CD4-positive, CD25-positive, alpha-beta regulatory T cell (primary cell): ENCODE results near the gene SEC23A. TPM values are rescaled to one million over a fixed set of nuclear protein-coding genes. Genes with fewer than 3 reads are reported as not detected.
"Not testable (repeated sequence)": the region's sequence is repeated elsewhere in the genome, so short reads cannot be mapped to it uniquely, and the experiment has no call there.

Experiments
- ATAC-seq, 2 donors: fragments of 150-1000 bp; cut with Tn5 transposase; one replicate each; pipeline ENCODE4 v1.10.0; 2021; ENCODE audit warnings: low read depth in 2 of 2, moderate number of reproducible peaks in 2 of 2, moderate library complexity in 1 of 2
- DNase-seq, 3 donors: peaks; one replicate each; pipeline versions ENCODE4 v3.0.0 to v3.0.0-alpha.2; 2012 to 2022; ENCODE audit warnings: mixed read lengths in 1 of 3
- H3K27ac ChIP-seq: one replicate; pipeline ENCODE4 v1.7.0; 2013; ENCODE audit warnings: mild to moderate bottlenecking, low read length; ENCODE audit not compliant: insufficient read depth, poor library complexity, severe bottlenecking
- H3K27me3 ChIP-seq: one replicate; pipeline ENCODE4 v1.7.0; 2013; ENCODE audit warnings: low read length; ENCODE audit not compliant: control insufficient read depth, insufficient read depth
- H3K36me3 ChIP-seq: one replicate; pipeline ENCODE4 v1.7.0; 2013; ENCODE audit warnings: mild to moderate bottlenecking, low read length, moderate library complexity; ENCODE audit not compliant: control insufficient read depth, insufficient read depth
- H3K4me1 ChIP-seq: 2 replicates; pipeline ENCODE4 v1.7.0; 2013; ENCODE audit warnings: mild to moderate bottlenecking, low read length; ENCODE audit not compliant: insufficient read depth, control insufficient read depth, poor library complexity, severe bottlenecking
- H3K4me3 ChIP-seq: one replicate; pipeline ENCODE4 v1.7.0; 2013; ENCODE audit warnings: low read depth, mild to moderate bottlenecking, low read length, moderate library complexity
- H3K9me3 ChIP-seq, 2 experiments: 1 replicate in 1 of 2; 2 replicates in 1 of 2; pipeline ENCODE4 v1.7.0; 2013; ENCODE audit warnings: low read length in 2 of 2, mild to moderate bottlenecking in 1 of 2, moderate library complexity in 1 of 2; ENCODE audit not compliant: control insufficient read depth in 2 of 2
- H3K27ac Mint-ChIP-seq, 3 donors: one replicate each; pipeline ENCODE4 v1.8.0; 2020 to 2022; ENCODE audit warnings: mild to moderate bottlenecking in 3 of 3, mixed read lengths in 3 of 3, moderate library complexity in 2 of 3
- H3K27me3 Mint-ChIP-seq: one replicate; pipeline ENCODE4 v1.8.0; 2022; ENCODE audit warnings: mild to moderate bottlenecking, mixed read lengths
- H3K36me3 Mint-ChIP-seq: one replicate; pipeline ENCODE4 v1.8.0; 2020; ENCODE audit warnings: mixed read lengths
- H3K4me1 Mint-ChIP-seq, 4 donors: one replicate each; pipeline ENCODE4 v1.8.0; 2020 to 2022; ENCODE audit warnings: mixed read lengths in 4 of 4, mild to moderate bottlenecking in 1 of 4
- H3K4me3 Mint-ChIP-seq, 4 donors: one replicate each; pipeline ENCODE4 v1.8.0; 2020 to 2022; ENCODE audit warnings: mild to moderate bottlenecking in 4 of 4, mixed read lengths in 4 of 4, moderate library complexity in 3 of 4
- H3K9me3 Mint-ChIP-seq, 7 donors: one replicate each; pipeline ENCODE4 v1.8.0; 2020 to 2022; ENCODE audit warnings: mixed read lengths in 7 of 7, mild to moderate bottlenecking in 3 of 7, moderate library complexity in 2 of 7
- polyA plus RNA-seq, 4 donors: library from polyadenylated mRNA; unstranded; fragments of 300-500 nt; fragmentation: Illumina TruSeq; gene quantifications; one replicate each; pipeline ENCODE4 v1.2.3, GENCODE V29; 2021
- total RNA-seq: library from RNA; stranded (reverse); gene quantifications from one replicate; pipeline ENCODE4 v1.2.3, GENCODE V29; 2022

SEC23A gene
- total RNA-seq (64.5 TPM), polyA plus RNA-seq (10 to 100 TPM; 29.5 to 60.3 (median 37.7) TPM)

DNA sequence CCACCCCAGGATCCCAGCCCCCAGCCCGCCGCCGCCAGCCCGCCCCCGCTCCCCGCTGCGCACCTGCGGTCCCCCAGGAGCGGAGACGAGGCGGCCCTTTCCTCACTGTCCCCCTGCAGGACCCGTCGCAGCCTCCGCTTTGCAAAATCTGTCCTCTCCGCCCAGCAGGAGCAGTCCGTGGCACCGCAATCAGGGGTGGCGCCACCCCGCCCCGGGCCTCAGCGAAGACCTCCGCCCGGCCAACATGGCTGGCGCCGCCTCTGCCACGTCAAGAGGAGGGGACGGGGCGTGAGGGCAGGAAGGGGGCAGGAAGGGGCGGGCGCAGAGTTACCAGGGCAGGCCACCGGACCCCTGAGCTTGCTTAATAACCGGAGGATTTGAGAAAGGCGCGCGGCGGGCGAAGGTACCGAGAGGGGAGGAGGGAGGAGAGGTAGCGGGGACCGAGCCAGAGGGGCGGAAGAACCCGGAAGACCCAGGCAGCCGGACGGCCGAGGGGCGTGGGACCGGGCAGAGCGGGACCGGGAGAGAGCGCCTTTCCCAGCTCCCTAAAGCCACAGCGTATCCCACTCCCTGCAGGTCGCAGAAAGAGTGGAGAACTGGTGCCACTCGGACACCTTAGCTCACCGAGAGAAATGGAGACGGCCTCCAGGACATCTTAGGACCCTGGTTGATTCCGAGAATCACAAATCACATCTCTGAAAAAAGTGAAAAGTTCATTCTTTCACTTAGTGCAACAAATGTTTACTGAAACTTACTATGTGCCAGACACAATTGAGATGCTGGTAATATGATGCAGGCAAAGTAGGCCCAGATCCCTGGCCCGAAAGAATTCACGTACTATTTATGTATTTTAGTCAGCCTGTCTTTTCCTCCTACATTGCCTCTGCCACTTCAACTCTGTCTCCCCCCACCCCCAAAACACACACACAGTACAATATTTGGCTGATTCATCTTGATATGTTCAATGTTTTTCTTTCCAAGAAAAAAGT lies at the start of gene SEC23A:
Gene SEC23A, minus strand, starts transcription at position 267 of the 989 bp plus-strand sequence. CDS start 7,117 bp downstream, outside the sequence.
- Histone ChIP-seq H3K4me3 (peak within 1 kb of the TSS; percentile 95), H3K4me1 (peaks cover 32% of the 10 kb centered on the region), H3K9me3 (no peaks in the 10 kb centered on the region), H3K27me3 (no peaks in the 10 kb centered on the region), H3K27ac (peak within 1 kb of the TSS; percentile 93), H3K36me3 (no peaks in the 10 kb centered on the region)
- DNase-seq (peak; percentile 82 to 92 (median 85)), ATAC-seq (peak; percentile 93 to 95)
- H3K4me1 Mint-ChIP-seq, result peaks cover 15 to 58% (median 38%) of the 10 kb centered on the region in 4 donors
- peaks cover 4% of the 10 kb centered on the region for H3K36me3 Mint-ChIP-seq
- peak within 1 kb of the TSS; percentile 97 to 99 (median 98) for H3K27ac Mint-ChIP-seq
- H3K4me3 Mint-ChIP-seq, result peak within 1 kb of the TSS; percentile 96 to 100 (median 98)
- H3K27me3 Mint-ChIP-seq, result no peaks in the 10 kb centered on the region
- H3K9me3 Mint-ChIP-seq, result no peaks in the 10 kb centered on the region

DNA sequence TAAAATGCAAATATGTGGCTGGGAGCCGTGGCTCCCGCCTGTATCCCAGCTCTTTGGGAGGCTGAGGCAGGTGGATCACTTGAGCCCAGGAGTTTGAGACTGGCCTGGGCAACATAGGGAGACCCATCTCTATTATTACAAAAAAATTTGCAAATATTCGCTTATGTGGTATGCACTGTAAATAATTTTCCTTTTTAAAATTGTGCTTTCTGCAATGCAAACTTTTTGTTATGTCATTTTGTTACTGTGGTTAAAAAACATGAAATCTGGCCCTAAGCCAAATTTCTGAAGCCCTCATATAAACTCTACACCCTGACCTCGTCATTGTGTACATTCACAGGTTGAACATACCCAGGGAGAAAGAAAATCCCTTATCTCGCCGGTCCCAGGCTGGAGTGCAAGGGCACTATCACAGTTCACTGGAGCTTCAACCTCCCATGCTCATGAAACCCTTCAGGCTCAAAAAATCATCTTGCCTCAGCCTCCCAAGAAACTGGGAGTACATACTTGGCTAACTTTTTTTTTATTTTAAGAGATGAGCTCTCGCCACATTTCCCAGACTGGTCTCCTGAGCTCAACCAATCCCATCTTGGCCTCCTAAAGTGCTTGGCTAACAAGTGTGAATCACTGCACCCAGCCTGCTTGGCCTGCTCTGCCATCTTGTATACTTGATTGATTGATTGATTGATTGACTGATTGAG lies 42.4 kb upstream of the SEC23A start:
- no peak for DNase-seq
- no peak overlapping the region for H3K27ac Mint-ChIP-seq
- peaks cover 0 to 5% (median under 1%) of the 10 kb centered on the region in 4 donors for H3K4me1 Mint-ChIP-seq
- H3K27me3 Mint-ChIP-seq, result no peaks in the 10 kb centered on the region
- Histone ChIP-seq H3K4me3 (no peak overlapping the region), H3K36me3 (peaks cover 30% of the 10 kb centered on the region), H3K4me1 (no peaks in the 10 kb centered on the region), H3K9me3 (no peaks in the 10 kb centered on the region), H3K27ac (no peak overlapping the region), H3K27me3 (no peaks in the 10 kb centered on the region)
- no peaks in the 10 kb centered on the region for H3K9me3 Mint-ChIP-seq
- peaks cover 37% of the 10 kb centered on the region for H3K36me3 Mint-ChIP-seq
- no peak overlapping the region for H3K4me3 Mint-ChIP-seq
- no peak for ATAC-seq

DNA sequence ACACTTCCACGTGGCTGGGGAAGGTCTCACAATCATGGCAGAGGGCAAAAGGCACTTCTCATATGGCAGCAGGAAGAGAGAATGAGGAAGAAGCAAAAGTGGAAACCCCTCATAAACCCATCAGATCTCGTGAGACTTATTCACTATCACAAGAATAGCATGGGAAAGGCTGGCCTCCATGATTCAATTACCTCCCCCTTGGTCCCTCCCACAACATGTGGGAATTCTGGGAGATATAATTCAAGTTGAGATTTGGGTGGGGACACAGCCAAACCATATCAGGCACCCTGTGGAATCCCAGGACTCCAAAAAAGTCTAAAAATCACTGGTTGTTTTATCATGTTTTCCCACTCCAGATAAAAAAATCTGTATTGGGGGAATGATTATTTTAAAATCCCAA lies 40.2 kb upstream of the SEC23A start:
- H3K4me1 Mint-ChIP-seq, H3K36me3 ChIP-seq, H3K4me1 ChIP-seq, ATAC-seq, H3K4me3 ChIP-seq, H3K27me3 Mint-ChIP-seq, H3K9me3 ChIP-seq, H3K27ac ChIP-seq, DNase-seq, H3K27me3 ChIP-seq, H3K4me3 Mint-ChIP-seq, H3K9me3 Mint-ChIP-seq: not testable (repeated sequence)
- Mint-ChIP-seq H3K27ac (peak overlapping the region in 2 of 3 donors; percentile 4 to 39), H3K36me3 (peaks cover 34% of the 10 kb centered on the region)

DNA sequence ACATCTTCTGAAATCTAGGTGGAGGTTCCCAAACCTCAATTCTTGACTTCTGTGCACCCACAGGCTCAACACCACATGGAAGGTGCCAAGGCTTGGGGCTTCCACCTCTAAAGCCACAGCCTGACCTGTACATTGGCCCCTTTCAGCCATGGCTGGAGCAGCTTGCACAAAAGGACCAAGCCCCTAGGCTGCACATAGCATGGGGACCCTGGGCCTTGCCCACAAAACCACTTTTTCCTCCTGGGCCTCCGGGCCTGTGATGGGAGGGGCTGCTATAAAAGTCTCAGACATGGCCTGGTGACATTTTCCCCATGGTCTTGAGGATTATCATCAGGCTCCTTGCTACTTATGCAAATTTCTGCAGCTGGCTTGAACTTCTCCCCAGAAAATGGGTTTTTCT lies 38.6 kb upstream of the SEC23A start:
- not testable (repeated sequence) for H3K4me1 ChIP-seq, ATAC-seq, H3K4me3 Mint-ChIP-seq, H3K27me3 Mint-ChIP-seq, H3K27me3 ChIP-seq, H3K27ac ChIP-seq, H3K4me3 ChIP-seq, H3K4me1 Mint-ChIP-seq, H3K27ac Mint-ChIP-seq, H3K9me3 ChIP-seq, H3K9me3 Mint-ChIP-seq, DNase-seq
- H3K36me3 Mint-ChIP-seq, result peaks cover 29% of the 10 kb centered on the region
- H3K36me3 ChIP-seq, result peaks cover 13% of the 10 kb centered on the region

DNA sequence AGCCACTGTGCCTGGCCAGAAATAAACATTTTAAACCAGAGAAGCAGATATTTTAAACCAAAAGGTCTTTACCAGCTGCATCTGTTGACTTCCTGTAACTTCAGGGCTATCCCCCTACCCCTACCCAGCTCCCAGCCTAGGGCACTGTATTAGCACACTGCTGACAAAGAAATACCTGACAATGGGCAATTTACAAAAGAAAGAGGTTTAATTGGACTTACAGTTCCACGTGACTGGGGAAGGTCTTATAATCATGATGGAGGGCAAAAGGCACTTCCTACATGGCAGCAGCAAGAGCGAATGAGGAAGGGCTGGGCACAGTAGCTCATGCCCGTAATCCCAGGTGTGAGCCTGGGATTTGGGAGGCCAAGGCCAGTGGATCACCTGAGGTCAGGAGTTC lies 37.1 kb upstream of the SEC23A start:
- Mint-ChIP-seq H3K9me3 (no peaks in the 10 kb centered on the region), H3K36me3 (peaks cover 32% of the 10 kb centered on the region), H3K4me3 (no peak overlapping the region), H3K4me1 (peaks cover 0 to 5% (median 3%) of the 10 kb centered on the region in 4 donors), H3K27ac (no peak overlapping the region), H3K27me3 (no peaks in the 10 kb centered on the region)
- Histone ChIP-seq H3K27me3 (no peaks in the 10 kb centered on the region), H3K9me3 (no peaks in the 10 kb centered on the region), H3K27ac (no peak overlapping the region), H3K36me3 (peaks cover 21% of the 10 kb centered on the region), H3K4me3 (no peak overlapping the region), H3K4me1 (no peaks in the 10 kb centered on the region)
- no peak for ATAC-seq
- no peak for DNase-seq

DNA sequence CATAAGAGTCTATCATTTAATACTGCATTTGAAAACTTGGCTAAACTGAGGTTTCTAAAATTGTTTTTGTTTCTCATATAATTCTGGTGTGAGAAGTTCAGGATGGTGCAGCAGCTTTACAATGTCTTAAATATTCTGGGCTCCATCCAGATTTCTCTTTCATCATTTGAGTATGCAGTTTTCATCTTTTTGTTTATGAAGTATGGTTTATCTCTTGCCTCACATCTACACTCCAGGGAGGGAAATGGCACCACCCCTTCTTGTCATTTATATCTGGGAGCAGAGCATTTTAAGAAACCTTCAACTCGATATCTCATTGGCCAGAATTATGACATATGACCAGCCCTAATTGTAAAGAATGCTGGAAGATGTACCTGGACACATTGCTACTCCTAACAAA lies 35.4 kb upstream of the SEC23A start:
- Mint-ChIP-seq H3K27me3 (no peaks in the 10 kb centered on the region), H3K27ac (peak overlapping the region in 1 of 3 donors; percentile 73), H3K9me3 (no peaks in the 10 kb centered on the region), H3K4me1 (peaks cover 0 to 5% (median 3%) of the 10 kb centered on the region in 4 donors), H3K36me3 (peaks cover 42% of the 10 kb centered on the region), H3K4me3 (no peak overlapping the region)
- H3K9me3 ChIP-seq, result no peaks in the 10 kb centered on the region
- DNase-seq, result no peak
- ATAC-seq, result no peak
- no peaks in the 10 kb centered on the region for H3K27me3 ChIP-seq
- H3K36me3 ChIP-seq, result peaks cover 37% of the 10 kb centered on the region
- H3K27ac ChIP-seq, result no peak overlapping the region
- no peak overlapping the region for H3K4me3 ChIP-seq
- no peaks in the 10 kb centered on the region for H3K4me1 ChIP-seq

DNA sequence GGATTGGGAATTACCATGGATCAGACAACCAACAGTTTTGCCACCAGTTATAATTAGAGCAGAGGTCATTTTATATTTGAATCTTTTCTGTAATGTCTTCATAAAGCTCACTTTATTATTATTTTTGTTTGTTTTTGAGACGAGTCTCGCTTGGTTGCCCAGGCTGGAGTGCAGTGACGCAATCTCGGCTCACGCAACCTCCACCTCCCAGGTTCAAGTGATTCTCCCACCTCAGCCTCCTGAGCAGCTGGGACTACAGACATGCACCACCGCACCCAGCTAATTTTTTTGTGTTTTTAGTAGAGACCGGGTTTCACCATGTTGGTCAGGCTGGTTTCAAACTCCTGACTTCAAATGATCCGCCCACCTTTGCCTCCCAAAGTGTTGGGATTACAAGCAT lies 34.8 kb upstream of the SEC23A start:
- peaks cover 39% of the 10 kb centered on the region for H3K36me3 ChIP-seq
- H3K27me3 Mint-ChIP-seq, H3K4me1 Mint-ChIP-seq, H3K4me3 ChIP-seq, DNase-seq, H3K4me1 ChIP-seq, H3K27ac ChIP-seq, H3K9me3 ChIP-seq, ATAC-seq, H3K27me3 ChIP-seq, H3K9me3 Mint-ChIP-seq, H3K4me3 Mint-ChIP-seq: not testable (repeated sequence)
- peak overlapping the region in 1 of 3 donors; percentile 73 for H3K27ac Mint-ChIP-seq
- peaks cover 40% of the 10 kb centered on the region for H3K36me3 Mint-ChIP-seq
